ENCODE data around the gene RFC2.

GRCh38 chr7:74246497-74246896 is 7.7 kb downstream of the RFC2 start:
- no peak for TF ChIP-seq CTCF (IDR thresholded peaks at IDR 0.05)
- no peak for TF ChIP-seq POLR2A (IDR thresholded peaks at IDR 0.05)
